Right kidney (tissue), 1 donor: ENCODE measurements around the gene FAM151A.

Source experiments
- DNase-seq: peaks from one replicate; pipeline ENCODE4 v3.0.0-alpha.2; 2016

Gene FAM151A

DNA sequence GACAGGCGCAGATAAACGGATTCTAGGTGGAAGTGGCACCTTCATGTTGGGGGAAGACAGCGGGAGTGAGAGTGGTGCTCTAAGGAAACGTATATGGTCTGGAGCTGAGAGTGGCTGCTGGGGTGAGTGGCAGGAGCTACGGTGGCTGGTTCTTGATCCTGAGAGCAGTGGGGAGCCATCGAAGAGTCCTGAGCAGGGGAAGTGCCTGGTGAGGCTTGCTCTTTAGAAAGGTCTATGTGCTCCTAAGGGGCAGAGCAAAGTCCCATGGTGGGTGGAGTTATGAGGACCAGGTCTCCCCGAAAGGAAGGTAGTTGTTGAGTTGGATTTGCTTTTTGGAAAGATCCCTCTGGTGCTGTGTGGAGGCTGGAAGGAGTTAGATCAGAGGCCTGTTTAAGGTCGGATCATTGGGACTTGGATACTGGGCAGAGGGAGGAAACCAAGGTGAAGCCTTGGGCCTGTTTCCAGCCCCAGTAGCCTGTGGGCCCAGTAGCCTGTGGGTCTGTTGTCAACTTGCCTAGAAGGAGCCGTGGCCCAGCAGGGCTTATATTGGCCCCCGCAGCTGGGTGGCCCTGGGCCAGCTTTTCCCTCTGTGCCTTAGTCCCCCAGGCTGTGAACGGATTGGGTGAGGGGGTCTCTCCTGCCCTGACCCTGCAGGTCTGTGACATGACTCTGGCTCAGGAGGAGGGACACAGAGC is 42.3 kb downstream of the FAM151A start:
- DNase-seq = no peak

DNA sequence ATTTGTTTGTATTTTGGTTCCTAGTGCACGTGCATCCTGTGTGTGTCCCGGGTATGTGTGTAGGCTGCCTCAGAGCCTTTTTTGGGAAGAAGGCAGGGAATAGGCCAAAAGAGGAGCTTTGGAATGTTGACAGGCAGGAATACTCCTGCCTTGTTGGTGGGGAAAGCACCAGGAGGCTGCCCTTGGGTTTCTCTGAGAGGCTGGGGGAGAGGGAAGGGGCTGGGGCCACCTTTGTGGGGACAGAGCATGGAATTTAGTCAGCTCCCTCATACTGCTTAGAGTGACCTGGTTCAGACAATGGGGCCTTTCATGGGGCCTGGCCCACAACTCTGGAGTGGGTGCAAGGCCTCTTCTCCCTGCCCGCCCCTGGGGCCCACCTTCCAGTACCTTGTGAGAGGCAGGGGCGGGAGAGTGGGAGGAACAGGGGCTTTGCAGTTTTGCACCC is 44.0 kb downstream of the FAM151A start:
- no peak for DNase-seq

- DNase-seq = no peak
These were observed 45.7 kb downstream of the FAM151A start for GRCh38 chr1:54577612-54578011.

- no peak for DNase-seq
These were observed 47.6 kb downstream of the FAM151A start for GRCh38 chr1:54575605-54576290.

GRCh38 chr1:54575161-54575560 is 48.2 kb downstream of the FAM151A start:
- DNase-seq = no peak

DNA sequence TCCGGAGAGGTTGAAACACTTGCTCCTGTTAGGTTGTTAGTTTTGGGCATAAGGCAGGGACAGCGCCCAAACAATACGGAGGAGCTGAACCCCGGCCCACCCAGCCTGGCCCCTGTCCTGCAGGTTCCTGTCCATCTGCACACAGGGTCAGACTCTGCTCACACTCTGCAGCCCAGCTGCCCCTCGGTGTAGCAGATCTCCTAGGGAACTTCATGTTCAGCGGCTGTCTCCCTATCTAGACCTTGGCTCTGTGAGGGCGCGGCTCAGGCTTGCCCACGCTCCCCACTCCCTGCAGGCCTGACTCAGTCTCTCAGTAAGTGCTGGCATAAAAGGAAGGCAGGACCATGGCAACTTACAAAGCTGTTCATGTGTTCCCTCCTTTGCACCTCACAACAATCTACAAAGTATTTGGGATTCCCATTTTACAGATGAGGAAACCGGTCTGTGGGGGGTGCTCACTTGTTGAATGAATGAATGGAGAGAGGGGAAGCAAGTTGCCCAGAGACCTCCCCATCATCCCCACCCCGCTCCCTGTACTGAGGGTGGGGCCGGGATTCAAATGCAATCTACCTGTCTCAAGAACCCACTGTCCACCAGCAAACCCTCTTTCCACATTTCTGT is 49.1 kb downstream of the FAM151A start:
- DNase-seq = no peak

GRCh38 chr1:54572542-54572850 is 50.8 kb downstream of the FAM151A start:
- DNase-seq = no peak

DNA sequence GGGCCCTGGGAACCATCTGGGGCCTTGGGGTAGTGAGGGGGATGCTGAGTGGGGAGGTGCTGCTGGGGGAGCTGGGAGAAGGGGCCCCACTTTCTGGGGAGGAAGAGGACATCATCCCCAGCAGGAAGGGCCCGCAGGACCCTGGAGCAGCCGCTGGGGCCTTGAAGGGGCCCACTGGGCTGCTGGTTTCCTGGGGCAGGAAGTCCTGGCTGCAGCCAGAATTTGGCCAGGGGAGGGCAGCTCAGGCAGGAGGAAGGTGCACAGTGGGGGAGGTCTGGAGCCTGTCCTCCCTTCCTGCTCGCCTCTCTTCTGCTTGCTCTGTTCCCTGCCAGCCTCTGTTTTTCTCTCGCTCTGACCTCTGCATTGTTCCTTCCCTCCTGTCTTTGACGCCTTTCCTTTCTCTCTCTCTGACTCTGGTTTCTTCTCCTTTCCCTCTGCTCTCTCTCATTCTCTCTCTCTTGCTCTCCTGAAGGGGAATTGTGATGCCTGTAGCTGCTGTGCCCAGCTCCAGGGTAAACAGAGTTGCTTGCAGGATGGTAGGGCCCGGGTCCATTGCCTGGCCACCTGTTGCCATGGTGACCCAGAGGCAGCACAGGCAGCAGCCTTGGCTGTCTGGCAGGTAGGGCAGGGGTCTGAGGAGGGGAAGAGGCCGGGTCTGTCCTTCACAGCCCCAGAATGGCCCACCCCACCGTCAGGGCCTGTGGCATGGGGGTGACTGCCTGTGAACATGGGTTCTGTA is 51.4 kb downstream of the FAM151A start:
- DNase-seq = peak; percentile 32

GRCh38 chr1:54571326-54571725 is 52.0 kb downstream of the FAM151A start:
- DNase-seq = no peak

DNA sequence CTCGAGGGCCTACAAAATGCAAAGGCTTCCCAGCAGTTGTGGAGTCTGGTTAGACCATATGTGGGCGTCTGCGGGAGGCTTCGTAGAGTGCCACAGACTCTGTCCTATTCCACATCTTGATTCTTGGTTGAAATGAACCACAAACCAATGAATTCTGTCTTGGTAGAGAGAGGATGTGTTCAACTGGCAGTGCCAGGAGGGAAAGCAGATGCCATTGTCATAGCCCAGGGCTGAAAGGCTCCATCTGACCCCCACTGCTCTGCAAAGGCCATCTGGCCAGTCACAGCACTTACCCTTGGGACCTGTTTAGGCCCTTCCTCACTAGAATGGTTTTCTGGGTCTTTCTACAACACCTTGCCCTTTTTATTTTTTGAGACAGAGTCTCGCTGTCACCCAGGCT is 53.2 kb downstream of the FAM151A start:
- no peak for DNase-seq

DNA sequence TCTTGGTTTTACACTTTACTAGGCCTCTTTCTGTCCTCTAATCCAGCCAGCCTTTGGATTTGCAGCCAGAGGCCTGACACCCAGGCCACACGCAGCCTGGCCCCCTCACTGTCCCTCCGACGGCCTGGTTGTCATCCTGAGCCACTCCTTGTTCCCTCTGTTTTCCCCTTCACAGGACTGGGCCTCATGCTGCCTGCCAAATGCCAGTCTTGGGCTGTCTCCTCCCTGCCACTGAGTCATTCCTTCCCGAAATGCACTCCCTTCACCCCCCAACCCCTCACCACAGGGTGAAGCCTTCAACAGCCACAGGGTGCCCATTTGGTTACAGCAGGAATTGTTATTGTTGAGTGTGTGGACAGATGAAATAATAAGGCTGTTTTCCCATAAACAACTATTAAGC is 54.0 kb downstream of the FAM151A start:
- DNase-seq = no peak

DNA sequence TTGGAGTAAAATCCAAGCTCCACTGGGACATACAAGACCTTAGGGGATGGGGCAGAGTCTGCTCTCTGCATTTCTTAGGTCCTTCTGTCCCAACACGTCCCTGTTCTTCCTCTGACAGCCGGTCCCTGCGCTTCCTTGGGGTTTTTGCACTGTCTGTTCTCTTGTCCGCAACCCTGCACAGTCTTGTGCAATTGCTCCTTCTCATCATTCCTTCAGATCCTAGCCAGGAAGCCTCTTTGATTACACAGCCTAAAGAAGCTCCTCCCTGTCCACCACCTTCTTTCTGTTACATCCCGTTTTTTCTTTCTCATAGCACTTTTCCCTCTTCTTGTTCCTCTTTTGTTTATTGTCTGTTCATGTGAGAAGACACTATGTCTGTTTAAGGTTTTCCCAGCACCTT is 55.4 kb downstream of the FAM151A start:
- DNase-seq = no peak

- DNase-seq = no peak
These were observed 56.7 kb downstream of the FAM151A start for GRCh38 chr1:54566438-54567141.

DNA sequence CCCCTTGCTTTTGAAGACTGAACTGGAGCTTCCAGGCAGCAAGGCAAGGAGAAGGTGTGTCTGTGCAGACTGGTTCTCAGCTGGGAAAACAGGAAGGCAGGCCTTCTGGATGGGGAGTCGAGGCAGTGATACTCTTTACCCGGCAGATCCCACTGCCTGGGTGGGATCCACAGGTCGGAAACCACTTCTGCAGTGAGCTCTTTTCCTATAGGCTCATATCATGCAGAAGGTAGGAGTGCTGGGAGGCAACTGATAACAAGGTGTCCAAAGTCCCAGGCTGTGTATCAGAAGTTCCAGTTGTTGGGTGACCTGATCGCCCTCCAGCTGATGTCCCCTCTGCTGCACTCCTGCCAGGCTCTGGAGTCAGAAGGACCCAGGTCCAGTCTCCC is 58.2 kb downstream of the FAM151A start:
- DNase-seq = no peak

- DNase-seq = no peak
These were observed 58.8 kb downstream of the FAM151A start for GRCh38 chr1:54564312-54565112.

DNA sequence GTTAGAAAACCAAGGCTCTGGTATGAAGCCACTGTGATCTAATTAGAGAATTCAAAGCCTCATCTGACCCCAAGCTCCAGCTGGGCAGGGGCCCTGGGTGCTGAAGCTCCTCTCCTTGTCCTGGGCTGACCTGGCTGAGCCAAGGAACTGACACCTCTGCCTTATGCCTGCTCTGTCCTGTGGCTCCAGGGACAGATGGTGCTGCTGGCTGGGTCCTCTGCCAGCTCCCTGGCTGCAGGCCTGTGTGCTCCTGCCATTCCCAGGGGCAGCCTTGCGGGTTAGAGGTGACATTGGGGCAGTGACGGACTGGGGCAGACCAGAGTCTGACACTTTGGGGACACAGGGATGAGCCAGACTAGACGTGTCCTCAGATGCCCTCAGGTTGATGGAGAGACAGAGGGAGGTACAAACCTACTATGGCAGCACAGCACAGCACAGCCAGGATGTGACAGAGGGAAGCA is 63.5 kb downstream of the FAM151A start:
- no peak for DNase-seq
